ENCODE results near the gene TRIM13. TPM values are rescaled to one million over a fixed set of nuclear protein-coding genes. Genes with fewer than 3 reads are reported as not detected.
A peak's percentile ranks its signal among the peaks of the same experiment; 100 is the strongest.

TRIM13 gene
- total and polyA plus RNA-seq, 11 donors = 14.0 to 26.9 (median 18.5) TPM

DNA sequence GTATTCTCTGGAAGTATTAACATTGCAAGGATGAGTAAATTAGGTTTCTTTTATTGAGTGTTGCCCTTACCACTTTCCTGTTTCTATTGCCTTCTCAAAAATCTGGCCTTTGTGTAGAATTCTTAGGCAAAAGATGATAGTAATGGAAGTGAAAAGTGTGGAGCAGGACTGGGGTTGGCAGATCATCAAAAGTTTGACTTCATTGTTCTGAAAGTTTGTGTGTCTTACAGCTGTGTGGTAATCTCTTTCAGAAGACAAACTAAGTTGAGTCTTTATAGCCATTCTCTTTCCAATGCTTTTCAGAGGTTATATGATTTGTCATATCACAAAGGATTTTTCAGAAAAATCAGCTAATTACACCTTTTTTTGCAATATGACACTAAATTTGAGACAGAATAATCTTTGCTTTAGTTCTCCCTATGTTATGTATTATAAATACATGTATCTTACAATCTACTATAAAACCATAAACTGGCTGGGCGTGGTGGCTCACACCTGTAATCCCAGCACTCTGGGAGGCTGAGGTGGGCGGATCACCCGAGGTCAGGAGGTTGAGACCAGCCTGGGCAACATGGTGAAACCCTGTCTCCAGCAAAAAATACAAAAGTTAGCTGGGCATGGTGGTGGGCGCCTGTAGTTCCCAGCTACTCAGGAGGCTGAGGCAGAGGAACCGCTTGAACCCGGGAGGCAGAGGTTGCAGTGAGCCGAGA lies 9.7 kb downstream of the TRIM13 start:
- no peaks in the 10 kb centered on the region for H3K27me3 ChIP-seq
- ATAC-seq (no peak), DNase-seq (no peak)
- intact Hi-C loops (cut with DNase I) = no loop called here
- peaks cover 0 to 85% (median 62%) of the 10 kb centered on the region in 9 donors for H3K36me3 ChIP-seq
- peaks cover 0 to 36% (median 9%) of the 10 kb centered on the region in 12 donors for H3K4me1 ChIP-seq
- H3K9me3 ChIP-seq = no peaks in the 10 kb centered on the region
- TF ChIP-seq, protein P1, sequence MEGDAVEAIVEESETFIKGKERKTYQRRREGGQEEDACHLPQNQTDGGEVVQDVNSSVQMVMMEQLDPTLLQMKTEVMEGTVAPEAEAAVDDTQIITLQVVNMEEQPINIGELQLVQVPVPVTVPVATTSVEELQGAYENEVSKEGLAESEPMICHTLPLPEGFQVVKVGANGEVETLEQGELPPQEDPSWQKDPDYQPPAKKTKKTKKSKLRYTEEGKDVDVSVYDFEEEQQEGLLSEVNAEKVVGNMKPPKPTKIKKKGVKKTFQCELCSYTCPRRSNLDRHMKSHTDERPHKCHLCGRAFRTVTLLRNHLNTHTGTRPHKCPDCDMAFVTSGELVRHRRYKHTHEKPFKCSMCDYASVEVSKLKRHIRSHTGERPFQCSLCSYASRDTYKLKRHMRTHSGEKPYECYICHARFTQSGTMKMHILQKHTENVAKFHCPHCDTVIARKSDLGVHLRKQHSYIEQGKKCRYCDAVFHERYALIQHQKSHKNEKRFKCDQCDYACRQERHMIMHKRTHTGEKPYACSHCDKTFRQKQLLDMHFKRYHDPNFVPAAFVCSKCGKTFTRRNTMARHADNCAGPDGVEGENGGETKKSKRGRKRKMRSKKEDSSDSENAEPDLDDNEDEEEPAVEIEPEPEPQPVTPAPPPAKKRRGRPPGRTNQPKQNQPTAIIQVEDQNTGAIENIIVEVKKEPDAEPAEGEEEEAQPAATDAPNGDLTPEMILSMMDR (IDR thresholded peaks at IDR 0.05) = no peak
- no peak for TF ChIP-seq POLR2A (IDR thresholded peaks at IDR 0.05)
- WGBS, 4 donors = 95 to 98% (median 96%) methylated on average over 7 of the region's 7 CpGs
- H3K27ac ChIP-seq = no peak overlapping the region
- no peak overlapping the region for H3K4me3 ChIP-seq

DNA sequence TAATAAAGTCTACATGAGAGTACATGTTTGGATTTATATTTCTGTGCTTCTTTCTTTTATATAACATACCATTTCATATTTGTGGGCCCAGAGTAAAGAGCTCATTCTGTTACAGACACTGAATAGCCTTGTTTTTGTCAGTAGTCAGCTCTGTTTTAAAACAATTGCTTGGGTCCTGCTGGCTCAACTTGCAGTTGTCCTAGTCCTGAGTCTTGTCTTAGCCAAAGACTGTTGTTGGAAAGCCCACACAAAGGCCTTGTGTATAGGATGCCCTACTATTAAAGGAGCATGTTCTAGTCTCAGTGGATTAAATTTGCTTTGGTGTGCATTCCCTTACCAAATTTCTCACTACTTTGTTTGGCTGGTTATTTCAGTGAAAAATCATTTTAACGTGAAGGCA lies 14.6 kb downstream of the TRIM13 start:
- Histone ChIP-seq H3K27me3 (no peaks in the 10 kb centered on the region), H3K4me3 (no peak overlapping the region), H3K27ac (no peak overlapping the region), H3K9me3 (no peaks in the 10 kb centered on the region), H3K4me1 (peaks cover 0 to 31% (median 15%) of the 10 kb centered on the region in 12 donors), H3K36me3 (peaks cover 0 to 81% (median 57%) of the 10 kb centered on the region in 9 donors)
- no peak for ATAC-seq
- WGBS, 4 donors = 93 to 96% (median 95%) methylated on average over 1 of the region's 1 CpG
- no peak for DNase-seq
- no peak for TF ChIP-seq POLR2A (IDR thresholded peaks at IDR 0.05)
- TF ChIP-seq, protein P1 (IDR thresholded peaks at IDR 0.05) = no peak
- intact Hi-C loops (cut with DNase I) = loop anchor here in 1 of 10 donors (5.0 kb wide), 1 partner anchor 299 kb away; no protein-coding TSS in a partner anchor

DNA sequence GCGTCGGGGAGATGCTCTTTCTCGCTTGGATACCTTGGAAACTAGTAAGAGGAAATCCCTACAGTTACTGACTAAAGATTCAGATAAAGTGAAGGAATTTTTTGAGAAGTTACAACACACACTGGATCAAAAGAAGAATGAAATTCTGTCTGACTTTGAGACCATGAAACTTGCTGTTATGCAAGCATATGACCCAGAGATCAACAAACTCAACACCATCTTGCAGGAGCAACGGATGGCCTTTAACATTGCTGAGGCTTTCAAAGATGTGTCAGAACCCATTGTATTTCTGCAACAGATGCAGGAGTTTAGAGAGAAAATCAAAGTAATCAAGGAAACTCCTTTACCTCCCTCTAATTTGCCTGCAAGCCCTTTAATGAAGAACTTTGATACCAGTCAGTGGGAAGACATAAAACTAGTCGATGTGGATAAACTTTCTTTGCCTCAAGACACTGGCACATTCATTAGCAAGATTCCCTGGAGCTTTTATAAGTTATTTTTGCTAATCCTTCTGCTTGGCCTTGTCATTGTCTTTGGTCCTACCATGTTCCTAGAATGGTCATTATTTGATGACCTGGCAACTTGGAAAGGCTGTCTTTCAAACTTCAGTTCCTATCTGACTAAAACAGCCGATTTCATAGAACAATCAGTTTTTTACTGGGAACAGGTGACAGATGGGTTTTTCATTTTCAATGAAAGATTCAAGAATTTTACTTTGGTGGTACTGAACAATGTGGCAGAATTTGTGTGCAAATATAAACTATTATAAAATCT lies 15.7 kb downstream of the TRIM13 start:
- Histone ChIP-seq H3K4me3 (no peak overlapping the region), H3K36me3 (peaks cover 0 to 75% (median 53%) of the 10 kb centered on the region in 9 donors), H3K27me3 (no peaks in the 10 kb centered on the region), H3K27ac (peak overlapping the region in 1 of 12 donors; percentile 13), H3K4me1 (peaks cover 0 to 39% (median 26%) of the 10 kb centered on the region in 12 donors), H3K9me3 (no peaks in the 10 kb centered on the region)
- intact Hi-C loops (cut with DNase I) = loop anchor here in 1 of 10 donors (5.0 kb wide), 1 partner anchor 300 kb away; no protein-coding TSS in a partner anchor
- no peak for ATAC-seq
- DNase-seq = no peak
- TF ChIP-seq, protein P1 (IDR thresholded peaks at IDR 0.05) = no peak
- TF ChIP-seq POLR2A (IDR thresholded peaks at IDR 0.05) = no peak
- WGBS, 4 donors = 88 to 94% (median 90%) methylated on average over 6 of the region's 6 CpGs

DNA sequence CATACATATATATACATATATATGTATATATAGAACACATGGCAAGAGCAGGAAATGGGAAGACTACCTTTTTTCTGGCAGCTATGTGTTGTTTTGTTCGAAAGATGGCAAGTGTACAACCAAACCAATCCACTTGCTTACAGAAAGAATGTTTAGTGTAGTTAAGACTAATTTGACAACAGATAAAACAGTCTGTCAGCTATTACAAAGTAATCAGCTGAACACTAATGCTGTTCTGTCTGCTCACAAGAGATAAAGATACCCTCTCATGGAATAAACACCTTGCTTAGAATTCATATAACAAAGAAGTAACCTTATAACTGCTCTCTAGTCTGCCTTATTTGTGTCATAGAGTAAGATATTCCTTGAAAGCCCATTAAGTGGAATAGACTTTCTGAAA lies 17.5 kb downstream of the TRIM13 start:
- Histone ChIP-seq H3K4me3 (no peak overlapping the region), H3K27me3 (no peaks in the 10 kb centered on the region), H3K27ac (peak overlapping the region in 9 of 12 donors; percentile 5 to 64 (median 37)), H3K9me3 (no peaks in the 10 kb centered on the region), H3K4me1 (peaks cover 0 to 48% (median 29%) of the 10 kb centered on the region in 12 donors), H3K36me3 (peaks cover 0 to 68% (median 45%) of the 10 kb centered on the region in 9 donors)
- 43 to 75% (median 63%) methylated on average over 1 of the region's 1 CpG for WGBS, 4 donors
- intact Hi-C loops (cut with DNase I) = loop anchor here in 1 of 10 donors (5.0 kb wide), 1 partner anchor 302 kb away; no protein-coding TSS in a partner anchor
- no peak for TF ChIP-seq POLR2A (IDR thresholded peaks at IDR 0.05)
- TF ChIP-seq, protein P1 (IDR thresholded peaks at IDR 0.05) = no peak
- DNase-seq (no peak), ATAC-seq (no peak)

Measured in heart left ventricle (tissue), 16 donors.